NCI-H2107 (cell line): ENCODE data around the gene PRR5L.

Source experiments
- DNase-seq: peaks from one replicate; lab custom pipeline; 2025; lab: John Stamatoyannopoulos, UW

The PRR5L gene

GRCh38 chr11:36358436-36358835 is 62.3 kb downstream of the PRR5L start:
- DNase-seq: no peak

DNA sequence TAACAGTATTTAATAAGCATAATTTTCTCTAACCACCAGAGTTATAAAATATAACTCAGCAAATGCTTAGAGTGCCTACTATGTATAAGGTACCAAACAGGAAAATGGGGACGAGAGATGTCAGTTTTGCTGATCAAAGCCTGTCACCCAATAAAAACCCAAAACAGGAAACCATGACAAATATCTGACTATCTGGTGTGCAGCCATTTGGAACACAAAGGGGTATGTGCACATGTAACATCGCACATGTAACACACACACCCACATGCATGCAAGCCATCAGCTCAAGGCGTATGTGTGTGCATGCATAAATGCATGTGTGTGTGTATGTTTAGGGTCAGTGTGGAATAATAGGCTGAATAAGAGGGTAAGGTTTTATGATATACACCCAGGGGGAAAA is 64.2 kb downstream of the PRR5L start:
- DNase-seq: no peak

GRCh38 chr11:36360826-36361415 is 64.8 kb downstream of the PRR5L start:
- no peak for DNase-seq

GRCh38 chr11:36361472-36361871 is 65.4 kb downstream of the PRR5L start:
- no peak for DNase-seq

GRCh38 chr11:36361901-36362391 is 65.9 kb downstream of the PRR5L start:
- no peak for DNase-seq

DNA sequence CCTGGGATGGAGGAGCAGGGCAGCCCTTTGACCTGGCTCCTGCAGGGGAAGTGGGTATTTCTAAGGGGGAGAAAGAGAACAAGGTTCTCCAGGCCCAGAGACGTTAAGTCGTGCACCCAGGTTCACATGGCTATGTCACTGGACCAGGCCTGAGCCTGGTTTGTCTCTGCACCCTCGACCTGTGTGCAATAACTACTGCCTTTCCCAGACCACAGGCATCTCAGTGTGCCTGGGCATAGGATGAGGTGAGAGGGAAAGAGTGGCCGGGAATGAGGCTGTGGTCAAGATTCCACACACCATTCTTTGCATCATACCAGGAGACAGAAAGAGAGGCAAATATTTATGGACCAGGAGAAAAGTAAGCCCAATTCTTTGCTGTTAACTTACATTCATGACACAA is 66.8 kb downstream of the PRR5L start:
- no peak for DNase-seq

GRCh38 chr11:36363361-36364268 is 67.5 kb downstream of the PRR5L start:
- no peak for DNase-seq

- no peak for DNase-seq
These were observed 68.7 kb downstream of the PRR5L start for GRCh38 chr11:36364551-36365325.

DNA sequence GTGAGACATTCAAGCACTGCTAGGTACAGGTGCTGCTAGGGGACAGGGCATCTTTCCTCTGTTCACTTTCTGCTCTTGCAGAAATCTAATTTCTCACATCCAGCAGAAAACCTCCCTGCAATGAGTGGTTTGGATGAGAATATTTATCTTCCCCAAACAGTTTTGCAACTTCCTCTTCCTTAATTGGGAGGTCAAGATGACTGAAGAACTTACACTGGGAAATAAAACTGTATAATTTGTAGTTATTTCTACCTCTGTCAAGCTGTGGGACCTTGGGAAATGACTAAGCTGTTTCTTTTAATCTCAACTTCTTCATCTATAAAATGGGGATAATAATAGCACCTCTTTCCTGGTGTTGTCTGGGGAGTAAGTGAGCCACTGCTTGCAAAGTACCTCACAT is 69.8 kb downstream of the PRR5L start:
- DNase-seq: no peak

- no peak for DNase-seq
These were observed 72.0 kb downstream of the PRR5L start for GRCh38 chr11:36367806-36368680.

GRCh38 chr11:36371181-36371580 is 75.1 kb downstream of the PRR5L start:
- no peak for DNase-seq

GRCh38 chr11:36371590-36371989 is 75.5 kb downstream of the PRR5L start:
- DNase-seq: no peak

- DNase-seq: no peak
These were observed 76.1 kb downstream of the PRR5L start for GRCh38 chr11:36372101-36372771.

DNA sequence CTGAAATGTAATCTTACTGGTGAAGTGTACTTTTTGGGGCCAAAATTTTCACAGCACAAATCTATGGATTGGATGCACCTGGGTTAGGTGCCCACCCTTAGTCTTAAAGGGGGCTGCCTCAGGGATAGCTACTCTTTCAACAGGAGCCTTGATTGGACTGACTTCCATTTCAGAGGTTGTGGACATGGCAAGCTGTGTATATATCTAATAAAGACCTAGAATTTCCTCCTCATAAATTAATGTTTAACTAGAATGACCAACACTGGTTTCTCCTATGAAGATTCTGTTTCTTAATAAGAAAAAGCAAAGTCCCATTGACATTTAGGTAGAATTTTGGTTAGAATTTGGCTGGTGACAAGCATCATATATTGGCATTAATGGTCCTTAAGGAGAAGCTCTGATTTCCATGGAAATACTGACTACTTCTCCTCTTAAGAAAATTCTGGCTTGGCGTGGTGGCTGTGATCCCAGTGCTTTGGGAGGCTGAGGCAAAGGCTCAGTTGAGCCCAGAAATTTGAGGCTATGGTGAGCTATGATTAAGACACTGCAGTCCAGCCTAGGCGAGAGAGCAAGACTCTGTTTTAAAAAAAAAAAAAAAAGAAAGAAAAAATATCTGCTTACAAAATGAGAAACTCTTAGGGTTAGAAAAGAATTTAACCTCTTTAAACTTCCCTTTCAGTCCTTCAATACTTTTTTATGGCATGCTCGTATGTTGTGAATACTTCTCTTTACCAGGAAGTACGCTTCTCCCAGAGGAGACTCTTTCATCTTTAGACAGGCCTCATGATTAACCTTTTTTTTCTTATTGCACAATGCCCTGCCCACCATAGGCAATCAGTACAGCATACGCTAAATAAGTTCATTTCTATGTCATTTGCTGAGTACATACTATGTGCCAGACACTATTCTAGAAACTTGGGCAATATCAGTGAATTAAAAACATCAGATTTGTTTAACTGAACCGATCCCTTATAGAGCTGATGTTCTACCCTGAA is 77.2 kb downstream of the PRR5L start:
- DNase-seq: no peak

- DNase-seq: no peak
These were observed 78.6 kb downstream of the PRR5L start for GRCh38 chr11:36374726-36375125.

GRCh38 chr11:36375353-36376008 is 79.4 kb downstream of the PRR5L start:
- no peak for DNase-seq

DNA sequence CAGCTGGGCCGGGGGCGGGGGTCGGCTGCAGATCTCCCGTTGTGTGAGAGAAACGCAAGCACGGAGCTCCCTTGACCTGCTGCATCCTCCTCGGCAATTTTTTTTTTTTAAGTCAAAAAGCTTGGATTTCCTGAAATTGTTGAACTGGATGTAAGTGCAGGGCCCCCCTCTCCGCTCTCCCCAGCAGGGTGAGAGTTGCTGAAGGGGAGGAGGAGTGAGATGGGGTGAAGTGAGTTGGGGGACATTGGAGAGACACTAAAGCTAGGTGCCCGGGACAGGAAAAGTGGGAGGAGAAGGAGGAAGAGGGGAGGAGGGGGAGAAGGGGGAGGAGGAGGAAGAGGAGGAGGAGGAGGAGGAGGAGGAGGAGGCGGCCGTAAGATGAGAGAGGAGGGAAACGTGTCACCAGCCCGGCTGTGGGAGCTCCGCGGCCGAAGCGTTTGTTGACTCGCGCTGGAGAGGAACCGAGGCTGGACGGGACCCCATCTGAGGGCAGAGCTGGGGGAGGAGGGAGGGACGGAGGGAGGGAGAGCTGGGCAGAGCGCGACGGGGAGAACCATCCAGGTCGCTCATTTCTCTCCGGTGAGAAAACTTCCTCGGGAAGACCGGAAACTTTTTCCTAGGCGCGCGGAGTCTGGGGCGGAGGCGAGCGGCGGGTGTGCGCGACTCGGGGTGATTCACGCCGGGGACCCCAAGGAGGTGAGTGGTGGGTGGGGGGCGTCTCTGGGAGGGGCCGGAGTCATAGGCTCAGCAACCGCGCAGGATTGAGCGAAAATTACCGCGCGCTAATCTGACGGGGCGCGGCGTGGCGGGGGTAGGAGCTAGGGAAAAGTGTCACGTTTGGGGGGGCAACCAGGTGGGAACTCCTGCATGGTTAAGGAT is 80.2 kb downstream of the PRR5L start:
- no peak for DNase-seq
